Left lung (tissue), 10 donors: ENCODE results near the gene LCE1A. TPM values are rescaled to one million over a fixed set of nuclear protein-coding genes. Genes with fewer than 3 reads are reported as not detected.

Source experiments
- ATAC-seq: fragments of 200-7000 bp; cut with Tn5 transposase; one replicate; pipeline ENCODE4 v1.9.1; 2020; ENCODE audit warnings: moderate library complexity
- DNase-seq, 4 donors: peaks; one replicate each; pipeline ENCODE4 v3.0.0-alpha.2; 2013 to 2020
- H3K27ac ChIP-seq, 2 donors: fragments of 200-600 bp; sonication (generic) in 1 of 2; one replicate each; pipeline versions ENCODE4 v1.5.0 to v1.8.0; 2020 to 2021
- H3K27me3 ChIP-seq, 2 donors: fragments of 200-600 bp; sonication (generic) in 1 of 2; one replicate each; pipeline versions ENCODE4 v1.5.0 to v1.8.0; 2020 to 2021
- H3K36me3 ChIP-seq, 2 donors: fragments of 200-600 bp; sonication (generic) in 1 of 2; one replicate each; pipeline versions ENCODE4 v1.5.0 to v1.8.0; 2020 to 2021
- H3K4me1 ChIP-seq, 2 donors: fragments of 200-600 bp; one replicate each; pipeline ENCODE4 v1.8.0; 2021
- H3K4me3 ChIP-seq, 2 donors: fragments of 200-600 bp; sonication (generic) in 1 of 2; one replicate each; pipeline versions ENCODE4 v1.5.0 to v1.8.0; 2020 to 2021; ENCODE audit warnings: mild to moderate bottlenecking in 1 of 2
- H3K9me3 ChIP-seq, 2 donors: fragments of 200-600 bp; sonication (generic) in 1 of 2; one replicate each; pipeline versions ENCODE4 v1.5.0 to v1.8.0; 2020 to 2021
- CTCF ChIP-seq, 2 donors: fragments of 200-600 bp; sonication (generic) in 1 of 2; IDR thresholded peaks; one replicate each; pipeline versions ENCODE4 v1.5.0 to v1.8.0; 2021; ENCODE audit warnings: antibody characterized with exemption in 2 of 2
- intact Hi-C, 2 donors: fragments of 100-400 bp; cut with DNase I; formaldehyde crosslinking; loops; one replicate each; pipeline versions ENCODE4 v1.11.2 to v1.14.2; 2022
- polyA plus RNA-seq, 6 donors: library from polyadenylated mRNA; unstranded; fragments of 120-200 nt; gene quantifications; one replicate each; pipeline ENCODE4 v1.2.1, GENCODE V29; 2013; ENCODE audit not compliant: insufficient read length in 6 of 6
- total RNA-seq, 2 donors: library from RNA; stranded (reverse); fragmentation: NEBNext Ultra II Directional; extraction: Animal tissue kit (Norgen Biotek cat#: 25700); gene quantifications; one replicate each; pipeline ENCODE4 v1.2.1, GENCODE V29; 2021
- donor health status: DM: no; HTN: yes; CAD: no.
- donor health status: DM: no; HTN: no; CAD: no.

The LCE1A gene
- total and polyA plus RNA-seq, 8 donors = not detected

GRCh38 chr1:152873495-152873894 is 46.2 kb downstream of the LCE1A start:
- Histone ChIP-seq H3K9me3 (no peaks in the 10 kb centered on the region), H3K27ac (no peak overlapping the region), H3K36me3 (no peaks in the 10 kb centered on the region), H3K4me3 (no peak overlapping the region), H3K27me3 (no peaks in the 10 kb centered on the region), H3K4me1 (no peaks in the 10 kb centered on the region)
- ATAC-seq (no peak), DNase-seq (no peak)
- no peak for TF ChIP-seq CTCF (IDR thresholded peaks at IDR 0.05)
- intact Hi-C loops = no loop called here

GRCh38 chr1:152876827-152877226 is 49.6 kb downstream of the LCE1A start:
- no peak overlapping the region for H3K4me3 ChIP-seq
- TF ChIP-seq CTCF (IDR thresholded peaks at IDR 0.05) = no peak
- H3K9me3 ChIP-seq = no peaks in the 10 kb centered on the region
- H3K4me1 ChIP-seq = no peaks in the 10 kb centered on the region
- DNase-seq (no peak), ATAC-seq (no peak)
- H3K36me3 ChIP-seq = no peaks in the 10 kb centered on the region
- intact Hi-C loops = no loop called here
- H3K27me3 ChIP-seq = no peaks in the 10 kb centered on the region
- H3K27ac ChIP-seq = no peak overlapping the region

Other genes starting within 250 kb of the LCE1A start
- gene LCE3D, start 247.0 kb upstream of the LCE1A start, total RNA-seq = not detected
- not detected for gene LCE3D, start 247.0 kb upstream of the LCE1A start, polyA plus RNA-seq
- not detected for gene LCE3C, start 227.2 kb upstream of the LCE1A start, total RNA-seq
- gene LCE3C, start 227.2 kb upstream of the LCE1A start, polyA plus RNA-seq = not detected
- gene LCE3B, start 213.7 kb upstream of the LCE1A start, total RNA-seq = not detected
- gene LCE3B, start 213.7 kb upstream of the LCE1A start, polyA plus RNA-seq = not detected
- not detected for gene LCE3A, start 204.4 kb upstream of the LCE1A start, total RNA-seq
- not detected for gene LCE3A, start 204.4 kb upstream of the LCE1A start, polyA plus RNA-seq
- gene LCE2D, start 164.1 kb upstream of the LCE1A start, total RNA-seq = not detected
- gene LCE2D, start 164.1 kb upstream of the LCE1A start, polyA plus RNA-seq = not detected
- gene LCE2C, start 152.2 kb upstream of the LCE1A start, total RNA-seq = not detected
- not detected for gene LCE2C, start 152.2 kb upstream of the LCE1A start, polyA plus RNA-seq
- not detected for gene LCE2B, start 141.3 kb upstream of the LCE1A start, total RNA-seq
- gene LCE2B, start 141.3 kb upstream of the LCE1A start, polyA plus RNA-seq = not detected
- gene LCE2A, start 129.1 kb upstream of the LCE1A start, total RNA-seq = not detected
- gene LCE2A, start 129.1 kb upstream of the LCE1A start, polyA plus RNA-seq = not detected
- gene LCE4A, start 119.3 kb upstream of the LCE1A start, total RNA-seq = not detected
- gene LCE4A, start 119.3 kb upstream of the LCE1A start, polyA plus RNA-seq = not detected
- not detected for gene KPRP, start 69.4 kb upstream of the LCE1A start, total RNA-seq
- gene KPRP, start 69.4 kb upstream of the LCE1A start, polyA plus RNA-seq = not detected
- not detected for gene LCE1F, start 52.3 kb upstream of the LCE1A start, total RNA-seq
- not detected for gene LCE1F, start 52.3 kb upstream of the LCE1A start, polyA plus RNA-seq
- not detected for gene LCE1E, start 41.2 kb upstream of the LCE1A start, total RNA-seq
- gene LCE1E, start 41.2 kb upstream of the LCE1A start, polyA plus RNA-seq = not detected
- gene LCE1D, start 30.8 kb upstream of the LCE1A start, total RNA-seq = not detected
- not detected for gene LCE1D, start 30.8 kb upstream of the LCE1A start, polyA plus RNA-seq
- not detected for gene LCE1C, start 20.8 kb upstream of the LCE1A start, total RNA-seq
- not detected for gene LCE1C, start 20.8 kb upstream of the LCE1A start, polyA plus RNA-seq
- gene LCE1B, start 15.5 kb upstream of the LCE1A start, total RNA-seq = not detected
- gene LCE1B, start 15.5 kb upstream of the LCE1A start, polyA plus RNA-seq = not detected
- gene LCE6A, start 15.4 kb downstream of the LCE1A start, total RNA-seq = not detected
- not detected for gene LCE6A, start 15.4 kb downstream of the LCE1A start, polyA plus RNA-seq
- not detected for gene LCE7A, start 32.5 kb downstream of the LCE1A start, total RNA-seq
- not detected for gene LCE7A, start 32.5 kb downstream of the LCE1A start, polyA plus RNA-seq
- gene SMCP, start 50.8 kb downstream of the LCE1A start, total RNA-seq = not detected
- gene SMCP, start 50.8 kb downstream of the LCE1A start, polyA plus RNA-seq = not detected
- under 1 TPM in 1 of 2 donors, not detected in 1; 0.12 TPM for gene IVL, start 81.1 kb downstream of the LCE1A start, total RNA-seq
- gene IVL, start 81.1 kb downstream of the LCE1A start, polyA plus RNA-seq = not detected
- not detected for gene SPRR5, start 119.7 kb downstream of the LCE1A start, total RNA-seq
- gene SPRR5, start 119.7 kb downstream of the LCE1A start, polyA plus RNA-seq = not detected
- gene SPRR4, start 143.2 kb downstream of the LCE1A start, total RNA-seq = not detected
- gene SPRR4, start 143.2 kb downstream of the LCE1A start, polyA plus RNA-seq = not detected
- gene SPRR1A, start 156.6 kb downstream of the LCE1A start, total RNA-seq = not detected
- gene SPRR1A, start 156.6 kb downstream of the LCE1A start, polyA plus RNA-seq = not detected
- gene SPRR3, start 174.3 kb downstream of the LCE1A start, total RNA-seq = not detected
- under 1 TPM in 4 of 6 donors, not detected in 2; 0.24 to 0.55 (median 0.29) TPM for gene SPRR3, start 174.3 kb downstream of the LCE1A start, polyA plus RNA-seq
- under 1 TPM in 1 of 2 donors, not detected in 1; 0.73 TPM for gene SPRR1B, start 203.7 kb downstream of the LCE1A start, total RNA-seq
- under 1 TPM in 1 of 6 donors, not detected in 5; 0.24 TPM for gene SPRR1B, start 203.7 kb downstream of the LCE1A start, polyA plus RNA-seq
- gene SPRR2D, start 213.6 kb downstream of the LCE1A start, total RNA-seq = not detected
- not detected for gene SPRR2D, start 213.6 kb downstream of the LCE1A start, polyA plus RNA-seq
- not detected for gene SPRR2A, start 230.0 kb downstream of the LCE1A start, total RNA-seq
- gene SPRR2A, start 230.0 kb downstream of the LCE1A start, polyA plus RNA-seq = not detected
- gene SPRR2B, start 244.1 kb downstream of the LCE1A start, total RNA-seq = not detected
- gene SPRR2B, start 244.1 kb downstream of the LCE1A start, polyA plus RNA-seq = not detected